OCI-LY1 (cell line): ENCODE data around the gene NMBR.

Source experiments
- CTCF ChIP-seq: fragments of 200-600 bp; sonication (generic), shearing (Covaris generic); IDR thresholded peaks from 2 replicates; pipeline ENCODE4 v1.5.1; 2017; ENCODE audit warnings: mild to moderate bottlenecking, antibody characterized with exemption, low read length, moderate library complexity, mixed read lengths
- EZH2 ChIP-seq: fragments of 200-600 bp; sonication (generic), shearing (Covaris generic); IDR thresholded peaks from 2 replicates; pipeline ENCODE4 v1.8.0; 2017; ENCODE audit warnings: borderline replicate concordance, mixed run types, mild to moderate bottlenecking, antibody characterized with exemption, low read length, moderate library complexity, mixed read lengths

- TF ChIP-seq CTCF (no peak), EZH2 (no peak)
These were observed 8.2 kb upstream of the NMBR start for GRCh38 chr6:142155091-142155490.
